Left forelimb (tissue), 1 donor: ENCODE results near the gene E4F1.
"Not testable (repeated sequence)": the region's sequence is repeated elsewhere in the genome, so short reads cannot be mapped to it uniquely, and the experiment has no call there.

ENCODE experiments used
- DNase-seq: peaks from one replicate; pipeline ENCODE4 v3.0.0-alpha.2; 2018; ENCODE audit warnings: low spot score

The E4F1 gene

DNA sequence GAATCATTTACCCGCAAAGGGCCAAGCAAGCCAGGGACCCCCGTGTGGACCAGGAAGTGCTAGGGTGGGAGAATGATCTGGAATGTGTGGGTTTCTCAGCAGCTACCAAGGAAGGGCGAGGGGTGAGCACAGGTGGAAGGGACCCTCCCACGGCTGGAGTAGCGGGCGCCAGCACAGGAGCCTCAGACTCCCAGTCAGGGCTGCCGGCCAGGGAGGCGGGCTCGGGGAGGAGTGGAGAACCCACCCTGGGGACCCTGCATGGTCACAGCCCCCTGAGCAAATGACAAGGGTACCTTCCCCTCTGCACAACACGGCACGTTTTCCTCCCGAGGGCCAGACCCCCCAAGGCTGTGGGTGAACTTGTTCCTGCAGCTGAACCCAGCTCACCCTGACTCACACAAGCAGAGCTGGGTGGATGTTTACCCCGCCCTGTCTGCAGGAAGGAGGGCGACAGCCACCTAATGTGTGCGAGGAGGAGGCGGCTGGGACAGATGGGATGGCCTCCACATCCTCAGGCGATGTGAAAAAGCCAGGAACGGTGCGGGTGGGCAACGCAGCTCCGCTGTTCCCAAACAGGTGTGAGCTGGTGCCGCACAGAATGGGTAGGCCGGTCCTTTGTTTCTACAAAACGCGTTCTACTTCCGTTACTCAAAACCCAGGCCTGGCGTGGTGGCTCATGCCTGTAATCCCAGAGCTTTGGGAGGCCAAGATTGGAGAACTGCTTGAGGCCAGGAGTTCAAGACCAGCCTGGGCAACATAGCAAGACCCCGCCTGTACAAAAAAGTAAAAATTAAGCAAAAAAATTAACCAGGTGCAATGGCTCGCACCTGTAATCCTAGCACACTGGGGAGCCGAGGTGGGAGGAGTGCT lies 21.8 kb downstream of the E4F1 start:
- no peak for DNase-seq

DNA sequence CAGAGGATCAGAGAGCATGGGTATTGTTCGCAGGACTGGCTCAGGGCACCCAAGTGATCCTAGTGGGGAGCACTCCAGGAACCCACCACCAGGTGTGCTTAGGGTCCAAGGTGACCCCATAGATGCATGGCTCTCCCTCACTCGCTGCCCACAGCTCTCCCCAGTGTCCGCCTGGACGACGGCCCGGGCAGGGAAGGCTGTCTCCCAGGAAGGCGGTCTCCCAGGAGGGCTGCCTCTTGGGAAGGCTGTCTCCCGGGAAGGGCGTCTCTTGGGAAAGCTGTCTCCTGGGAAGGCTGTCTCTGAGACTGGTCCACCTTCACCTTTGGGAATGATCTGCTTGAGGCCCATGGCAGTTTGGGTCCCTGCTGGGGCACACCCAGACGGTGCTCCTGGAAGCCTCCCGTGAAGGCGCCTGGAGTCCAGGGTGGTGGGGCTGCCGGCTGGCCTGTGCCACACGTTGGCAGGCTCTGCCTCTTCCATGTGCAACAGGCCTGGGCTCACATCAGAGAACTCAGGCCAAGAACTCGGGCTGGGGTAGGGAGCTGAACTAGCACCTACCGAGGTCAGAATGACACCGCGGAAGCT lies 23.0 kb downstream of the E4F1 start:
- no peak for DNase-seq

DNA sequence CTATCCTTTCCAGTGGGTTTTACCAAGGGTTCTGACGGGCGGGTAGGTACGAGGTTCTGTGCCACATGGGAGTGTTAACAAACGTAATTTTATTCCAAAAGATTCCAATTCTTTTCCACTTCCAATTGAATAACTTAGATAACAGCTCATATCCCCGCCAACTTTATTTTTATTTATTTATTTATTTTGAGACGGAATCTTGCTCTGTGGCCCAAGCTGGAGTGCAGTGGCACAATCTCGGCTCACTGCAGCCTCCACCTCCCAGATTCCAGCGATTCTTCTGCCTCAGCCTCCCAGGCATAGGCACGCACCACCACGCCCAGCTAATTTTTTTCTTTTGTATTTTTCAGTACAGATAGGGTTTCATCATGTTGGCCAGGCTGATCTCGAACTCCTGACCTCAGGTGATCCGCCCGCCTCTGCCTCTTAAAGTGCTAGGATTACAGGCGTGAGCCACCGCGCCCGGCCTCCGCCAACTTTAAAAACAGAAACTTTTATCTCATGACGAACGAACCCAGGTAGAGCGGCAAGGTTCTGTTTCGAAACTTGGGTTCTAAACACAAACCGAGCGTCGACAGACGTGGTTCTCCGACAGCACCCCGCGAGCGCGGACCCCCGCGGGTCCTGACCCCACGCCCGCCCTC lies 27.4 kb downstream of the E4F1 start:
- no peak for DNase-seq

DNA sequence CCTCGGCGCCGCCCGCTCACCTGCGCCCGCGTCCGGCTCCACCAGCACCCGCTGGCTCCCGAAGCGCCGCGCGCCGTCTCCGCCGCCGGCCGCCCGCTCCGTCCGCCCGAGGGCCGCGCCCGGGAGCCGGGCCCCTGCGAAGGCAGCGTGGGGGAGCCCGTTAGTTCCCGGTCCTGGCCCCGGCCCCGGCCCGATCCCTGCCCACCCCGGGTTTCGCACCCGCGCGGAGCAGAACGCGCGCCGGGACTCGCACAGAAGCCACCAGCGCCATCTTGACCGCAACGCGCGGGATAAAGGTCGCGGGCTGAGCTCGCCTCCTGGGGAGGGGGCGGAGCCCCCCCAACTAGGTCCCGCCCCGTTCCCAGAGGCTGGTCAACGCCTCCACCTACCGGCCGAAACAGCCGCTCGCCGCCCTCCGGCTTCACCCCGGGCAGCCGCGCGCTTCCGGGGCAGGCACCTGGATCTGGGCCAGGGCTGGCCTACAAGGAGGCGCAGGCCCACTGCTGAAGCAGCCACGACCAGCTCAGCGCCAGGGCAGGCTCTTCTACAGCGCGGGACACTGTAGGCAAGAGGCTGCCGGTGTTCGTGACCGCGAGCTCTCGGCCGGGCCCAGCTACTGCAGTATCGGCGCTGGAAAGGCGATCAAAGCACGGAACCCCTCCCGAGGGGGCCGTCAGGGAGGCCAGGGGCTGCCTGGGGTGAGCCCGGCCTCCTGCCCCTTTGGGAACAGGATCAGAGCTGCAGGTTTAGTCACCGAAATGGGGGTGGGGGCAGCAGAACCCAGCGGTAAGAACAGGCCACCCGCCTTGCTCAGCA lies 28.1 kb downstream of the E4F1 start, which contains the start of gene ECI1:
ECI1 (minus strand) TSS at position 292 of the 816 bp plus-strand sequence; CDS start at position 271, 21 bp downstream.
- DNase-seq = peak; percentile 95

DNA sequence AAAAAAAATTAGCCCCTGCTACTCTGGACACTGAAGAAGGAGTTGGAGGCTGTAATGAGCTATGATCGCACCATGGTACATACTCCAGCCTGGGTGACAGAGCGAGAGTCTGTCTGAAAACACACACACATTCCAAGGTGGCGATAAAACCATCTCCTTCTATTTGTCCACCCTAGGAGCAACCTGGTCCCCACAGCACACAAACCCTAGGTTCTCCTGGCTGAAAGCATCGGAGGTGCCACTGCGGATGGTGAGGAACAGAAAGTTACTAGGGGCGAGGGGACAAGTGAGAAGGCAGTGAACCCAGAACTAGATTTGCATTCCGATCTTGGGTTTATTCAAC lies 29.4 kb downstream of the E4F1 start:
- no peak for DNase-seq

DNA sequence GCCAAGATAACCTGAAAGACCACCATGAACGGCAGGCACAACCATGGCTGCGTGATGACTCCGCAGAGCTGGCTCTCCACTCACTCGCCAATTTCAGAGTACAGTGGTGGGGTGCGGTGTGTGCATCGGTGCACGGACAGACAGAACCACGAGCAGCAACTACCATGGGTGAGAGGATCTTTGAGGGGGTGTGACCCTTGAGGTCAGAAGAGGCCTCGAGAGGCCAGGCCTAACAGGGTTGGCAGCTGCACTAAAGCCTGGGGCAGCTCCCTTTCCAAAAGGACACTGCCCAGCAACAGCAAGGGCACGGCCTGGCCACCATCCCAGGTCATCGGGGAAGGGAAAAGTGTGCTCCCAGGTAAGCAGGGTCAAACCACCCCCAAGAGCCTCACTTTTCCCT lies 29.9 kb downstream of the E4F1 start:
- no peak for DNase-seq

DNA sequence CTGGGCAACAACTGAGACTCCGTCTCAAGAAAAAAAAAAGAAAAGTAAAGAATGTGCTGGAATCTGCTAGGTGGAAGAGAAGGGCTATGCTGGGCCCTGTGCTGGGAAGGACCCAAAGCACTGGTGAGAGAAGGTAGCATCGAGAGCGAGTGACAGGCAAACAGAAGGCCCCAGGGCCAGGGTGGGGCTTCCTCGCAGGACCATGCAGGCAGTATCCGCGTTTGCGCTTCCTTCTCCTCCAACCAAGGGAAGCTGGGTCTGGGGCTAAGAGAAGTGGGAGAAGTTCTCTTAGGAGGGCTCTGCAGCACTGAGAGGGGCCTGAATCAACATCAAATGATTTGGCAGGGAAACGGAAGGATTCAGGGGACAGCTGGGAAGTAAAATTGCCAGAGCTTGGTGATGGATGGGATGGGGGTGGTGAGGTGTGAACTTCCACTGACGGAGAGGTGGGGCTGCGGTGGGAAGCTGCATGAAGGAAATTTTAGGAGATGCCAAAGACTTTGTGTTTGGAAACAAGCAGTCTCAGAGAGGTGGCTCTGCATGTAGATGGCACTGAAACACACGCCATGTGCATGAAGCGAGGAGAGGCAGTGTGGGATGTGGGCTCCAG lies 33.2 kb downstream of the E4F1 start:
- no peak for DNase-seq

DNA sequence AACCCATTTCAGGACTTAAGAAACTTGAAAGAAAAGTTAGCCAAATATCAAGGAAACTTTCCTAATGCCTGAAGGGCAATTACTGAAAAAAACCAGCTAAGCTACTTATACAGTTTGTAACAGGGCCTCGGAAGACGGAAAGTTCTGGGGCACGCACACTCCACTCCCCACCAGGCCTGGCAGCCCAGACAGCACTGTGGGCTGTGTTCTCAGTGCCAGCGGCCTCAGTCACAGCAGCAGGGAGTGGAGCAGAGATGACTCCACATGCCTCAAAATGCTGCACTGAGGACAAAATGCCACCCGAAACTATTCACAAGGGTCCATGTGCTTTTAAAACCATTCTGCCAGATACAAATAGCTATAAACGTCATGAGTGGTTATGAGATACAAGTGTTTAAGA lies 34.3 kb downstream of the E4F1 start:
- DNase-seq = no peak

DNA sequence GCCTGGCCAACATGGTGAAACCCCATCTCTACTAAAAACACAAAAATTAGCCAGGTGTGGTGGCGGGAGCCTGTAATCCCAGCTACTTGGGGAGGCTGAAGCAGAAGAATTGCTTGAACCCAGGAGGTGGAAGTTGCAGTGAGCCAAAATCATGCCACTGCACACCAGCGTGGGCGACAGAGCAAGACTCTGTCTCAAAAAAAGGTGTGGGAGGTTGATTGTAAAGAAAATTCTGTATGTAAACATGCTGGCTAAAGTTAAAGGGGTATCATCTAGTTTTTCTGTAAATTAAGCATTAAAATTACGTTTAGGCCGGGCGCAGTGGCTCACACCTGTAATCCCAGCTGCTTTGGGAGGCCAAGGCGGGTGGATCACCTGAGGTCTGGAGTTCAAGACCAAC lies 35.1 kb downstream of the E4F1 start:
- not testable (repeated sequence) for DNase-seq

DNA sequence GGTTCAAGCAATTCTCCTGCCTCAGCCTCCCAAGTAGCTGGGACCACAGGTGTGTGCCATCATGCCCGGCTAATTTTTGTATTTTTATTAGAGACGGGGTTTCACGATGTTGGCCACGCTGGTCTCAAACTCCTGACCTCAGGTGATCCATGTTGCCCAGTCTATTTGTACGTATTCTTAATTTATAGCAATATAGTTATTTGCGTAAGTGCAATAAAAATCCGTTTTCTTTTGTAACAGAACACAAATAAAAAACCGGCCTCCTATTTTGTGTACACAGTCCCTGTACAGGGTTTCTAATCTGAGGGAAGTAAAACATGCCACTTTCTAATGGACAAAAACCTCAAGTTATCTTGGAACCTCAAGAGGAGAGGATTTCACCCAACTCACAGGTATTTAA lies 36.9 kb downstream of the E4F1 start:
- no peak for DNase-seq

DNA sequence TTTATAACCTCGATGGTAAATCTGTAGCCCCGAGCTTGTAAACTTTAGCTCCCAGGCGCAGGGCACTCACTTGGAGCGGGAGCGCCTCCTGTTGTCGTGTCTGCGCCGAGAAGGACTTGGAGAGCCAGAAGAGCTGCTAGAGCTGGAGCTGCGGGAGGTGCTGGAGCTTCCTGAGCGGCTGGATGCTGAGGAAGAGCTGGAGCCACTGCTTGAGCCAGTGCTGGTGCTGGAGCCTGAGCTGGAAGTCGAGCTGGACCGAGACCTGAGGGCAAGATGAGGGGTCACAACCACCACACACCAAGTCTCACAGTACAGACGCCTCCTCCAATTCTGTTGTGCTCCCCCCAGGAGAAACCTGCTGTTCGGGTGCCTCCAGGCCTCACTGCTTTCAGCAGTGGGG lies 39.6 kb downstream of the E4F1 start:
- not testable (repeated sequence) for DNase-seq

DNA sequence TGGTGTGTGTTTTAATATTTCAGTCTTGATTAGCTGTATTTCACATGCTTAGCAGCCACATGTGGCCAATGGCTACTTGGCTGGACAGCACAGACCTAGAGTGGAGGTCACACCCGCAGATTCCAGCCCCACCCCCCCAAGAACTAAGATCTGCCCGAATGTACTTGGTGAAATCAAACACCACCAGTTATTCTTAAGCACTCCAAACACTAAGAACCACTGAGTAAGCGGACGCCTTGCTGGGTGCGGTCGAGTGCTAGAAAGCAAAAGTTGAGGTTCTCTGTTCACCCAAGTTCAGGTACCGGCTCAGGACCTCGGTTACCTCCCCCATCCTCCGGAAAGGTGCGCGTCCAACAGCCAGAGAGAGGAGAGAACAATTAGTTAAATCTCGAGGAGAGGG lies 43.5 kb downstream of the E4F1 start:
- not testable (repeated sequence) for DNase-seq

DNA sequence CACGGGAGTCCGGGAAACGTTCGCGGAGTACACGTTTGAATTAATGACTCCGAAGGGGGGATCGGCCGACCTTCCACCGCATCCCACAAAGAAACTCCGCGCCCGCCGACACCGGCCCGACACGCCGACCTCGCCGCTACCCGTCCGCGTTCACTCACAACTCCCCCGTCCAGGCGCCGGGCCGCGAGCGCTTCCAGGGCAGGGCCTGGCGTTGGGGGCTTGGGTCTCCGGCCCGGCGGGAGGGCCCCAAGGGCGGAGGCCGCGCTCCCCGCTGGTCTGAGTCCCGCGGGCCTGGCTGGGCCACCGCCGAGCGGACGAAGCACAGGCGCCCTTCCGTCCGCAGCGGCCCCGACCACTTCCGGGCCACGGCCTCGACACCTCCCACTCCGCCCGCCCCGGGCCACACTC lies 44.1 kb downstream of the E4F1 start:
- DNase-seq = not testable (repeated sequence)

DNA sequence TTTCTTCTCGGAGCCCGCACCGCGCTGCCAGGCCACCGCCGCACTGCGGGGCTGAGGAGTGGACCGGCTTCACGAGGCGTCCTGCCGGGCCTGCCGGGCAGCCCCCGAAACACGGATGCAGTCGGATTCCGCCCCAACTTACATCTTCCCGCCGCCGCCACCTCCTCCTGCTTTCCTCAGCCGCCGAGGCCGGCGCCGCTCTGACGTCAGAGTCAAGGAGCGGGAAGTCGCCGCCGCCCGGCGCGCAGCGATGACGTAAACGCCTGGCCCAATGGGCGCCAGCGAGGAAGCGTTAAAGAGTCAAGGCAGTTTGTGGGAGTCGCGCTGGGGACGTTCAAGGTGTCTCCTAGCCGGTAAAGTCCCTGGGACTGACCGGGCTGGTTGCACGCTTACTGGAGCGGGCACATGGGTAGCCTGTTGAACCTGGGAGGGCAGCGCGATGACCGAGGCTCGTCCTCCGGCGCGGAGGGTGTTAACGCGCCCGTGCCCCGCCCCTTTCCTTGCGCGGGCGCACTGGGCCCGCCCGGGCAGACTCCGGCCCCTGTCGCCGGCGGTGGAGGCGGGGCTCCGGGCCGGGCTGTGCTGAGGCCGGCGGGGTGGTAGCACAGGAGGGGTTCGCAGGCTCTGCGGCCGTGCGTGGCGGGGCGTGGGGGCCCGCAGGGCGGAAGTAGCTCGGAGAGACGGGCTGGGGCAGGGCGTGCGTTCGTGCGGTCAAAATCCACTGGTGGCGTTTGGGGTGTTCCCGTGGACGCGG lies 44.7 kb downstream of the E4F1 start, which contains the start of gene RNPS1:
RNPS1 (minus strand) TSS at position 214 of the 754 bp plus-strand sequence. CDS start 3,483 bp downstream, outside the sequence.
- DNase-seq = peak; percentile 99

DNA sequence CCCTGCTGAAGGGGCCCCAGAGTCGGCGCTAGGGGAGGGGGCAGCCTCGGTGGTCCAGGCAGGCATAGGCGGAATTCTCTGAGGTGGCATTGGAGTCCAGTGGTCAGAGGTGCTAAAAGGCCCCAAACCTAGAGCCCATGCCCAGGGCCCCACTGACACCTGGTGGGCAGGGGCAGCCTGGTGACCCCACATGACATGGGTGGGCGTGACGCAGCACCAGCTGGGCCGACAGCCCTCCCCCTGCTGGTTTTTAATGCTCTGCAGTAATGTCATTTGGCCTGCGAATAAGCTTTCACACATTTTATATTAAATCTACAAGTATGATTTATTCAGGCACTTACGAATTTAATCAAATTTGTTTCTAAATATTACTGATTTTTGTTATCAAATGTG lies 46.7 kb downstream of the E4F1 start:
- DNase-seq = no peak

DNA sequence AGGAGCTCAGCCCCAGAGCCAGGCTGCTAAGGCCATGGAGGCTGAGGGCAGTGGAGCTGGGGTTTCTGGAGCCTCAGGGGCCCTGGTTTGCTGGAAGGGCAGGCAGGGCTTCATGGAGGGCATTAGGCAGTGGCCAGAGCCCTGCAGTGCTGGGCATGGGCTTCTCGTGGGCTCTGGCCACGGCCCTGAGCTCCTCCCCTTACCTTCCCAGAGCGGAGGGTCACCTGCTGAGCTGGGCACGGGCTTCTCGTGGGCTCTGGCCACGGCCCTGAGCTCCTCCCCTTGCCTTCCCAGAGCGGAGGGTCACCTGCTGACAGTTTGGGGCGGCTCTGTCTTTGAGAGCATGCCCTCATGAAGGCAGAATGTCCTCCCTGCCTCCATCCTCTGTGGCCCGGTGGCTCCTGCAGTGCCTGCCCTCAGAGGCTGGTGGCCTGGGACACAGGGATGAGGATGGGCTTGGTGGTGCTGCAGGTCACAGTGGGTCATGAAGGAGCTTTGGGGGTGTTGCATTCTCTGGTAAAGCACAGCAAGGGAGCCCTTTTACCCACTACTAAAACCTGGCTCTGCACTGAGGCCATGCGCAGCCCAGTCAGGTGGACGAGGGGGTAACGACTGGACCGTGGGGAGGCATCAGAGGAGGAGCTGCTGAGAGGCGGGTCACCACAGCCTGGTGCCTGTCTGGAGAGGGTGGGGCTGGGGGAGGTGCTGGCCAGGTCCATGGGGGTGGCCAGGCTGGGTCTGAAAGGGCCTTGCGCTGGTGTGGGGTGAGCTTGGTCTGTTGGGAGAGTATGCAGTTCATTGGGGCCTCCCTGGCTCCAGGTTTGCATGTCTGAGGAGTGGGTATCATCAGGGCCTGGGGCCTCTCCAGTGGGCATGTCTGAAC lies 47.4 kb downstream of the E4F1 start:
- DNase-seq = no peak

DNA sequence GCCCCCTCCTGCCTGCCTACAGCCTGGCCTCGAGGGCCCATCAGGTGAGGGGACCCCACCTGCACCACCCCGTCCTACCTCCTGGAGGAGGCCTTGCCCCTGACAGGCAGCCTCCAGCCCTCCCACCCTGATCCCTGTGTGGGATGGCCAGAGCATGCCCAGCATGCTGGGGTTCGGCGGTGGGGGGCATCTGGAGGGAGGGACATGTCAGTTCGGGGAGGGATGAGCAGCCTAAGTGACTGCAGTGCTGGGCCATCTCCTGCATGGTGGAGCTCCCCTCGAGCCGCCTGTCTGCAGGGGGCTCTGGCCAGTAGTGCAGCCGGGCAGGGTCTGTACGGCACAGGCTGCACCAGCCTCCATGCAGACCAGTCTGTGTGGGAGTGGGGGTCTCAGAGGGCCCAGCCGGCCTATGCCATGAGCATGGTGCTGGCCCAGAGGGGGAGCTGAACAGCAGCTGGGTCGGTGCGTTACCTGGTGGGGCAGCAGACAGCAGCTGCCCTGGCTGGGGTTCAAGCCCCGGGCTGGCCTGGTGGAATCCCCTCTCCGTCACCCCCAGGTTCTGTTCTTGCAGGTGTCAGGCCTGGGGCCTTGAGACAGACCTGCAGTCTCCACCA lies 48.6 kb downstream of the E4F1 start:
- DNase-seq = no peak

DNA sequence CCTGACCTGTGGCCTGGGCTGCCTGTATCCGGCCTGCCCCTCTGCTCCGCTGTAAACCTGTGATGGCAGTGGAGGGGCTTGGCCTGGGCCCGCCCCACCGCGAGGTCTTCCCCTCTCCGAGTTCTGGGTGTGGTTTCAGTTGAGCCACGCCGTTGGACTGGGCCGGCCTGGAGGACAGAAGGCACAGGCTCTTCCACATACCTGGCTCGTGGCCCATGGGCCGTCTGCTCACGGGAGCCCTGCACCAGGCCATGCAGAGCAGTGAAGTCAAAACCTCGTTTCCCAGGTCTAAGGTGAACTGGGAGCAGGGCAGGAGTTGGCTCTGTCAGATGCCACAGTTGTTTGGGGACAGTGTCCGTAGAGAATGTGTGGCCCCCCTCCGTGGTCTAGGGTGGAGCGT lies 50.1 kb downstream of the E4F1 start:
- no peak for DNase-seq

DNA sequence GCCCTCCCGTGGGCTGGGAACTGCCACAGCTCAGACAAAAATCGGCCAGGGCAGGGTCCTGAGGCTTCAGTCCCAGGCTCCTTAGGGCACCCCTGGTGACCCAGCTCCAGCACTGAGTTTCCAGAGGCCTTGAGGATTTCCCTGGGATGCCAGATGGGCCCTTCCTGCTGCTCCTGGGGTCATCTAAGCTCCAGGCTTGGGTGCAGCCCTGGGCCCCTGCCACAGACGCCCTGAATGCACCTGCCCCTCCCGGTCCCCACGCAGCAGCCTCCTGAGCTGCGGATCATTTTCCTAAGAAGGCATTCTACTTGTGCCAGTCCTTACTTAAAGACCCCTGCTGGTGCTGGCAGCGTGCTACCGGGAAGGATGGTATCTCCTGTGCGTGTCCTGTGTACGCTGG lies 50.5 kb downstream of the E4F1 start:
- DNase-seq = no peak
